Motor neuron (in vitro differentiated cells): Measurements from ENCODE around the gene CCR6. TPM values are rescaled to one million over a fixed set of nuclear protein-coding genes. Genes with fewer than 3 reads are reported as not detected.

Experiments
- ATAC-seq, 8 experiments: fragments of 200-7000 bp; cut with Tn5 transposase; replicated peaks in 6 of 8; 2 replicates each; pipeline ENCODE4 v1.8.0; 2021; ENCODE audit warnings: mild to moderate bottlenecking in 8 of 8, moderate library complexity in 8 of 8
- H3K27ac ChIP-seq, 2 donors: fragments of 250-450 bp; sonication (Bioruptor Pico); 2 replicates each; pipeline ENCODE4 v1.9.0; 2021; ENCODE audit warnings: antibody characterized with exemption in 2 of 2, mild to moderate bottlenecking in 2 of 2, moderate library complexity in 1 of 2
- H3K4me1 ChIP-seq, 2 donors: fragments of 250-450 bp; sonication (Bioruptor Pico); replicated peaks in 1 of 2; 2 replicates each; pipeline ENCODE4 v1.6.1; 2021; ENCODE audit warnings: antibody characterized with exemption in 2 of 2, mild to moderate bottlenecking in 2 of 2, moderate library complexity in 1 of 2
- H3K4me3 ChIP-seq, 5 donors: fragments of 250-450 bp; sonication (Bioruptor Pico); 2 replicates each; pipeline ENCODE4 v1.9.0; 2021; ENCODE audit warnings: antibody characterized with exemption in 5 of 5, mild to moderate bottlenecking in 5 of 5, moderate library complexity in 4 of 5
- WGBS, 10 experiments: fragments of 450-650 bp; shearing (Covaris generic); methylation state at CpG; one replicate each; pipeline ENCODE4 v1.0.0; 2022; 5-methylcytosine and 5-hydroxymethylcytosine counted together
- in situ Hi-C, 9 experiments: fragments of 400-800 bp; cut with MboI; loops; one replicate each; pipeline ENCODE4 v1.15.0; 2021; ENCODE audit warnings: low sequenced_read_pairs in 9 of 9, low pct_unique_long_range_greater_than_20kb in 2 of 9; ENCODE audit not compliant: unreplicated experiment in 9 of 9
- total RNA-seq, 8 experiments: library from RNA; unstranded; fragments of 300-600 nt; gene quantifications; 2 replicates each; pipeline versions ENCODE4 v1.2.3 to v1.2.4, GENCODE V29; 2022

Gene CCR6
- total RNA-seq, 8 experiments from 2014 or later = 0.08 to 0.28 (median 0.21) TPM; not detected in 5

DNA sequence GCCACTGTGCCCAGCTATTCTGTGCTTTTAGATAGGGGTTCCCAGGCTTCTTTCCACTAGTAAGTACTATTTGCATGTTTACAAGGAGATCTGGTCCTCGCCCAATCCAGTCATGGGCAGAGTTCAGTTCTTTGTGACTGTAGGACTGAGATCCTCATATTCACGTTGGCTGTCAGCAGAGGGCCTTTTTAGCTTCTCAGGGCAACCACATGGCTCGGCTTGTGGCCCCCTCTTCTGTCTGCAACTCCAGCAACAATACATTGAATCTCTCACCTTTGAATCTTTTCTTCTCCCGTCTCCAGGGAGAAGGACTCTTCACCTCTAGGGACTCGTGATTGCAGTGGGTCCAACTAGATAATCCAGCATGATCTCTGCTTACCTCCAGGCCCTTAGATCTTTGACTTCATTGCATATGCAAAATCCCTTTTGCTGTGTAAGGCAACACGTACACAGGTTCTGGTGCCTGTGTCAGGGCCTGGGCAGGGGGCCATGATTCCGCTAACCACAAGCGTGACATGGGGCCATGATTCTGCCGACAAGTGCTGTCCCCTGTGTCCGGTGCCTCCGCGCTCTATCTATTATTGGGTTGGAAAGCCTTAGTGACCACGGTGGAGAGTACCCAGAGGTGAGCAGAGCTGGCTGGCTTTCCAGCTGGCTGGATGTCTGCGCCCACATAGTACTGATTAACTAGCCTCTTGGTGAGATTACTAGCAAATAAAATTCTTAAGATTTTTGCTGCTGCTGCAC is 5.1 kb downstream of the CCR6 start:
- Histone ChIP-seq H3K27ac (no peak overlapping the region), H3K4me1 (no peaks in the 10 kb centered on the region), H3K4me3 (no peak overlapping the region)
- ATAC-seq = no peak
- 15 to 94% (median 66%) methylated on average over 1 to 10 of the region's 14 CpGs for WGBS, 10 experiments
- in situ Hi-C loops = loop anchor here in 4 of 9 experiments (25.0 kb wide), 2 partner anchors 341 to 366 kb away; no protein-coding TSS in a partner anchor

GRCh38 chr6:167129159-167129558 is 6.3 kb downstream of the CCR6 start:
- H3K27ac ChIP-seq = no peak overlapping the region
- no peak overlapping the region for H3K4me3 ChIP-seq
- in situ Hi-C loops = loop anchor here in 4 of 9 experiments (25.0 kb wide), 2 partner anchors 342 to 367 kb away; no protein-coding TSS in a partner anchor
- ATAC-seq = no peak
- no peaks in the 10 kb centered on the region for H3K4me1 ChIP-seq
- WGBS, 10 experiments = 0 to 100% (median 76%) methylated on average over 1 to 6 of the region's 6 CpGs; no CpG with 5 or more reads in 1 of the 10 experiments

DNA sequence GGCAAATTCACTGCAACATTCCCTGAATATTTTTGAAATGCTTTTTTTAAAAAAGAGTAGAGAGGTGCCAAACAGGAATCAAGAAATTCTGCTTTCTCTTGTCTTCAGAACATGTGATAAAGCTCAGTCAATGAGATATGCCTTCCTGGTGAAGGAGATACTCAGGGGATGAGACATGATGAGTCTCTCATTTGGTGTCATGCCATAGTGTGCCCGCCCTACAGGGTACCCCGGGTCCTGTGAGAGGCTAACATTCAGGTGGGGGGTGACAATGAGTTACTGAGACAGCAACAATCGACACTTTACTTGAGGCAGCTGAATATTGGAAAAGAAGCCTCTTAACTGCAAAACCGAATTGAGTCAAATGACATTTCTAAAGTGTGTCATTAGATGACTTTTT is 6.7 kb downstream of the CCR6 start:
- Histone ChIP-seq H3K4me3 (no peak overlapping the region), H3K27ac (no peak overlapping the region), H3K4me1 (no peaks in the 10 kb centered on the region)
- ATAC-seq = no peak
- WGBS, 10 experiments = 0 to 89% (median 59%) methylated on average over 1 to 4 of the region's 4 CpGs; no CpG with 5 or more reads in 1 of the 10 experiments
- in situ Hi-C loops = loop anchor here in 4 of 9 experiments (25.0 kb wide), 2 partner anchors 342 to 367 kb away; no protein-coding TSS in a partner anchor

DNA sequence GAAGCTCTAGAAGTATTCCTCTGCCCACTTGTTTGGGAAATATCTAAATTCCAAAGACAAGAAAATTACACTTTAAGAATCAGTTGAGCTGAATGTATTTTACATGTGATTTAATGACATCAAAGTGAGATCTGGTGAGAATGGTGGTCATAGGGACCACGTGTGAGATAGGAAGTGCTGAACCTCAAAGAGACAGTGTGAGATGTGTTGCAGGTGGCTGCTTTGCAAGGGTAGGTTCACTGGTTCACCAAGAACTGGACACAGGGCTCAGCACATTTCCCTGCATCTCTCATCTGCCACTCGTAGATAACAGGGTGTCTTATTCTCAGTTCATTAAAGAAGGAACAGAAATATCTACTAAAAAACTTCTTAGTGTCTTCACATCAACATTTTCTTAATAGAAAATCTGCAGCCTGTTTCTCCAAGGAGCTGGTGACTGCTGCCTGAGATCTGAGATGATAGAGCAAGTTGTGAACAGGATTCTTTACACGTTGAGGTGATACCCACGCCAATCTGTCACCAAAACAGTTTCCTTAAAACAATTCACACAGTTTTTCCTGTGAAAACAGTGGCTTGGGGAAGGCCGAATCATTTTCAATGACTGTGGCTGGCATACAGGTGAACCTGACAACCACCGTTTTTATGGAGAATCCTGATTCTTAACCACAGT is 7.2 kb downstream of the CCR6 start:
- in situ Hi-C loops = loop anchor here in 4 of 9 experiments (25.0 kb wide), 2 partner anchors 343 to 368 kb away; no protein-coding TSS in a partner anchor
- WGBS, 10 experiments = 0 to 93% (median 71%) methylated on average over 2 to 6 of the region's 6 CpGs
- ATAC-seq = no peak
- H3K4me1 ChIP-seq = no peaks in the 10 kb centered on the region
- no peak overlapping the region for H3K27ac ChIP-seq
- H3K4me3 ChIP-seq = no peak overlapping the region

GRCh38 chr6:167130712-167131684 is 8.1 kb downstream of the CCR6 start:
- Histone ChIP-seq H3K4me1 (no peaks in the 10 kb centered on the region), H3K27ac (no peak overlapping the region), H3K4me3 (no peak overlapping the region)
- 0 to 100% (median 80%) methylated on average over 1 to 12 of the region's 33 CpGs; no CpG with 5 or more reads in 2 of the 10 experiments for WGBS, 10 experiments
- no peak for ATAC-seq
- in situ Hi-C loops = loop anchor here in 4 of 9 experiments (25.0 kb wide), 2 partner anchors 344 to 369 kb away; no protein-coding TSS in a partner anchor

- WGBS, 10 experiments = 29 to 95% (median 78%) methylated on average over 2 to 17 of the region's 23 CpGs; no CpG with 5 or more reads in 1 of the 10 experiments
- ATAC-seq = peak in 3 of 8 experiments; percentile 19 to 31 (median 31)
- in situ Hi-C loops = loop anchor here in 4 of 9 experiments (25.0 kb wide), 2 partner anchors 347 to 372 kb away; no protein-coding TSS in a partner anchor
Observed at GRCh38 chr6:167134448-167135328, 11.8 kb downstream of the CCR6 start.

GRCh38 chr6:167136376-167136775 is 13.5 kb downstream of the CCR6 start:
- ATAC-seq = no peak
- in situ Hi-C loops = loop anchor here in 4 of 9 experiments (25.0 kb wide), 2 partner anchors 349 to 374 kb away; no protein-coding TSS in a partner anchor
- H3K27ac ChIP-seq = no peak overlapping the region
- WGBS, 10 experiments = 47 to 100% (median 73%) methylated on average over 1 to 8 of the region's 13 CpGs; no CpG with 5 or more reads in 2 of the 10 experiments
- peaks cover 14 to 19% of the 10 kb centered on the region in 2 donors for H3K4me1 ChIP-seq
- H3K4me3 ChIP-seq = no peak overlapping the region

More at GRCh38 chr6:167134448-167135328, 11.8 kb downstream of the CCR6 start:
- Histone ChIP-seq H3K4me3 (no peak overlapping the region), H3K4me1 (peaks cover 6 to 8% of the 10 kb centered on the region in 2 donors), H3K27ac (no peak overlapping the region)

GRCh38 chr6:167137081-167137480 is 14.2 kb downstream of the CCR6 start:
- Histone ChIP-seq H3K27ac (no peak overlapping the region), H3K4me1 (peaks cover 14 to 19% of the 10 kb centered on the region in 2 donors), H3K4me3 (no peak overlapping the region)
- no peak for ATAC-seq
- WGBS, 10 experiments = 24 to 100% (median 91%) methylated on average over 2 to 10 of the region's 10 CpGs; no CpG with 5 or more reads in 1 of the 10 experiments
- in situ Hi-C loops = loop anchor here in 4 of 9 experiments (25.0 kb wide), 2 partner anchors 350 to 375 kb away; no protein-coding TSS in a partner anchor

- in situ Hi-C loops = loop anchor here in 4 of 9 experiments (25.0 kb wide), 2 partner anchors 351 to 376 kb away; no protein-coding TSS in a partner anchor
- Histone ChIP-seq H3K4me1 (peaks cover 14 to 19% of the 10 kb centered on the region in 2 donors), H3K27ac (no peak overlapping the region), H3K4me3 (no peak overlapping the region)
- no peak for ATAC-seq
- 13 to 100% (median 80%) methylated on average over 2 to 6 of the region's 6 CpGs; no CpG with 5 or more reads in 1 of the 10 experiments for WGBS, 10 experiments
Observed at GRCh38 chr6:167137881-167138280, 15.0 kb downstream of the CCR6 start.

GRCh38 chr6:167139761-167140160 is 16.9 kb downstream of the CCR6 start:
- H3K27ac ChIP-seq = no peak overlapping the region
- no peak overlapping the region for H3K4me3 ChIP-seq
- WGBS, 10 experiments = 24 to 100% (median 91%) methylated on average over 1 to 4 of the region's 4 CpGs; no CpG with 5 or more reads in 1 of the 10 experiments
- H3K4me1 ChIP-seq = peaks cover 14 to 19% of the 10 kb centered on the region in 2 donors
- no peak for ATAC-seq
- in situ Hi-C loops = loop anchor here in 4 of 9 experiments (25.0 kb wide), 2 partner anchors 352 to 377 kb away; no protein-coding TSS in a partner anchor
